Hepatocyte (in vitro differentiated cells): Measurements from ENCODE around the gene JMJD4. TPM values are rescaled to one million over a fixed set of nuclear protein-coding genes. Genes with fewer than 3 reads are reported as not detected.
"Not testable (repeated sequence)": the region's sequence is repeated elsewhere in the genome, so short reads cannot be mapped to it uniquely, and the experiment has no call there.

Source experiments
- DNase-seq: peaks from one replicate; pipeline ENCODE4 v3.0.0-alpha.2; 2016; ENCODE audit warnings: low spot score
- H2AFZ ChIP-seq: fragments of 200-600 bp; sonication (generic); 2 replicates; pipeline ENCODE4 v1.6.0; 2016; ENCODE audit warnings: antibody characterized with exemption, mild to moderate bottlenecking
- H3K27ac ChIP-seq: fragments of 200-600 bp; sonication (generic); 2 replicates; pipeline ENCODE4 v1.5.1; 2016; ENCODE audit warnings: mild to moderate bottlenecking
- H3K27me3 ChIP-seq: fragments of 200-600 bp; sonication (generic); 2 replicates; pipeline ENCODE4 v1.6.1; 2016
- H3K36me3 ChIP-seq: fragments of 200-600 bp; sonication (generic); replicated peaks from 2 replicates; pipeline ENCODE4 v1.5.1; 2016; ENCODE audit warnings: low read depth; ENCODE audit not compliant: insufficient read depth
- H3K4me1 ChIP-seq: fragments of 200-600 bp; sonication (generic); 2 replicates; pipeline ENCODE4 v1.5.1; 2016; ENCODE audit warnings: mild to moderate bottlenecking, moderate library complexity; ENCODE audit not compliant: insufficient read depth
- H3K4me2 ChIP-seq: fragments of 200-600 bp; sonication (generic); 2 replicates; pipeline ENCODE4 v1.6.0; 2016
- H3K4me3 ChIP-seq: fragments of 200-600 bp; sonication (generic); 2 replicates; pipeline ENCODE4 v1.5.1; 2016; ENCODE audit warnings: mild to moderate bottlenecking
- H3K79me2 ChIP-seq: fragments of 200-600 bp; sonication (generic); 2 replicates; pipeline ENCODE4 v1.6.0; 2017; ENCODE audit warnings: mild to moderate bottlenecking
- H3K9me2 ChIP-seq: fragments of 200-600 bp; sonication (generic); replicated peaks from 2 replicates; pipeline ENCODE4 v1.6.0; 2017; ENCODE audit warnings: mild to moderate bottlenecking; ENCODE audit not compliant: insufficient read depth
- H3K9me3 ChIP-seq: fragments of 200-600 bp; sonication (generic); 2 replicates; pipeline ENCODE4 v1.5.1; 2016; ENCODE audit warnings: low read depth, mild to moderate bottlenecking
- H4K20me1 ChIP-seq: fragments of 200-600 bp; sonication (generic); 2 replicates; pipeline ENCODE4 v1.6.0; 2016; ENCODE audit warnings: mild to moderate bottlenecking; ENCODE audit not compliant: insufficient read depth, poor library complexity, severe bottlenecking
- CTCF ChIP-seq: fragments of 200-600 bp; sonication (generic); IDR thresholded peaks from 2 replicates; pipeline ENCODE4 v1.5.1; 2016; ENCODE audit warnings: antibody characterized with exemption, mild to moderate bottlenecking; ENCODE audit not compliant: poor library complexity
- EZH2 ChIP-seq: fragments of 200-600 bp; sonication (generic); IDR thresholded peaks from 2 replicates; pipeline ENCODE4 v1.6.1; 2016; ENCODE audit warnings: antibody characterized with exemption, mild to moderate bottlenecking, borderline replicate concordance
- EZH2phosphoT487 ChIP-seq: fragments of 200-600 bp; sonication (generic); IDR thresholded peaks from one replicate; pipeline ENCODE4 v1.6.1; 2018; ENCODE audit warnings: antibody characterized with exemption, mild to moderate bottlenecking, low read depth, moderate library complexity; ENCODE audit not compliant: unreplicated experiment, severe bottlenecking
- WGBS: methylation state at CpG from one replicate; pipeline ENCODE4 v1.1.6; 2016; ENCODE audit warnings: low lambda C conversion rate; ENCODE audit errors: missing lambda C conversion rate; 5-methylcytosine and 5-hydroxymethylcytosine counted together
- polyA plus RNA-seq: library from polyadenylated mRNA; unstranded; fragments of >200 nt; fragmentation: Nextera tagmentation; extraction: Ambion mirVana; gene quantifications from 2 replicates; pipeline ENCODE4 v1.2.1, GENCODE V29; 2016
- total RNA-seq: library from RNA; depleted of rRNA; stranded (reverse); fragments of >200 nt; gene quantifications from 2 replicates; pipeline ENCODE4 v1.2.3, GENCODE V29; 2014

JMJD4 gene
- total and polyA plus RNA-seq, 2 experiments from 2014 or later = 21.3 to 31.2 TPM

GRCh38 chr1:227712648-227713047 lies 22.5 kb downstream of the JMJD4 start:
- Histone ChIP-seq H3K4me3 (no peak overlapping the region), H3K9me2 (no peaks in the 10 kb centered on the region), H3K27ac (no peak overlapping the region), H3K36me3 (no peaks in the 10 kb centered on the region), H3K27me3 (no peaks in the 10 kb centered on the region), H3K9me3 (peaks cover 3% of the 10 kb centered on the region), H4K20me1 (no peaks in the 10 kb centered on the region), H2AFZ (no peak overlapping the region), H3K79me2 (no peaks in the 10 kb centered on the region), H3K4me2 (no peak overlapping the region), H3K4me1 (no peaks in the 10 kb centered on the region)
- no peak for TF ChIP-seq EZH2
- TF ChIP-seq CTCF = no peak
- TF ChIP-seq EZH2phosphoT487 = no peak
- no peak for DNase-seq

DNA sequence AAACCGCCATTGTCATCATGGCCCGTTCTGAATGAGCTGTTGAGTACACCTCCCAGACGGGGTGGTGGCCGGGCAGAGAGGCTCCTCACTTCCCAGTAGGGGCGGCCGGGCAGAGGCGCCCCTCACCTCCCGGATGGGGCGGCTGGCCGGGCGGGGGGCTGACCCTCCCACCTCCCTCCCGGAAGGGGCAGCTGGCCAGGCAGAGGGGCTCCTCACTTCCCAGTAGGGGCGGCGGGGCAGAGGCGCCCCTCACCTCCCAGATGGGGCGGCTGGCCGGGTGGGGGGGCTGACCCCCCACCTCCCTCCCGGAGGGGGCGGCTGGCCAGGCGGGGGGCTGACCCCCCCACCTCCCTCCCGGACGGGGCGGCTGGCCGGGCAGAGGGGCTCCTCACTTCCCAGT lies 24.6 kb downstream of the JMJD4 start:
- H3K9me2 ChIP-seq, H3K36me3 ChIP-seq, H3K27ac ChIP-seq, H3K9me3 ChIP-seq, H4K20me1 ChIP-seq, H3K4me2 ChIP-seq, H3K27me3 ChIP-seq, H2AFZ ChIP-seq, H3K79me2 ChIP-seq, H3K4me3 ChIP-seq, H3K4me1 ChIP-seq, DNase-seq: not testable (repeated sequence)
- 93% methylated on average over 7 of the region's 24 CpGs for WGBS

GRCh38 chr1:227709451-227709850 lies 25.7 kb downstream of the JMJD4 start:
- no peaks in the 10 kb centered on the region for H3K79me2 ChIP-seq
- DNase-seq = no peak
- H3K9me2 ChIP-seq = no peaks in the 10 kb centered on the region
- no peak overlapping the region for H3K4me2 ChIP-seq
- no peaks in the 10 kb centered on the region for H3K4me1 ChIP-seq
- no peak overlapping the region for H3K4me3 ChIP-seq
- no peaks in the 10 kb centered on the region for H3K27me3 ChIP-seq
- TF ChIP-seq EZH2 = no peak
- no peak for TF ChIP-seq EZH2phosphoT487
- no peak for TF ChIP-seq CTCF
- no peaks in the 10 kb centered on the region for H3K36me3 ChIP-seq
- no peaks in the 10 kb centered on the region for H4K20me1 ChIP-seq
- no peaks in the 10 kb centered on the region for H3K9me3 ChIP-seq
- no peak overlapping the region for H2AFZ ChIP-seq
- no peak overlapping the region for H3K27ac ChIP-seq
- 79% methylated on average over 1 of the region's 1 CpG for WGBS

GRCh38 chr1:227707846-227708245 lies 27.3 kb downstream of the JMJD4 start:
- Histone ChIP-seq H3K4me3 (no peak overlapping the region), H3K36me3 (no peaks in the 10 kb centered on the region), H3K27me3 (no peaks in the 10 kb centered on the region), H3K4me2 (no peak overlapping the region), H3K4me1 (no peaks in the 10 kb centered on the region), H4K20me1 (no peaks in the 10 kb centered on the region), H2AFZ (no peak overlapping the region), H3K9me2 (no peaks in the 10 kb centered on the region), H3K9me3 (no peaks in the 10 kb centered on the region), H3K27ac (no peak overlapping the region), H3K79me2 (no peaks in the 10 kb centered on the region)
- 71% methylated on average over 1 of the region's 1 CpG for whole genome bisulfite sequencing
- TF ChIP-seq CTCF (no peak), EZH2phosphoT487 (no peak), EZH2 (no peak)
- DNase-seq = no peak

DNA sequence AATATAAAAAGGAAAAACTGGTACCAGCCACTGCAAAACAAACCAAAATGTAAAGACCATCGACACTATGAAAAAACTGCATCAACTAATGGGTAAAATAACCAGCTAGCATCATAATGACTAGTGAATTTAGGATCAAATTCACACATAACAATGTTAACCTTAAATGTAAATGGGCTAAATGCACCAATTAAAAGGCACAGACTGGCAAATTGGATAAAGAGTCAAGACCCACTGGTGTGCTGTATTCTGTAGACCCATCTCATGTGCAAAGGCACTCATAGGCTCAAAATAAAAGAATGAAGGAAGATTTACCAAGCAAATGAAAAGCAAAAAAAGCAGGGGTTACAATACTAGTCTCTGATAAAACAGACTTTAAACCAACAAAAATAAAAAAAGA lies 33.5 kb downstream of the JMJD4 start:
- H3K9me2 ChIP-seq, H4K20me1 ChIP-seq, H3K4me1 ChIP-seq, H3K4me3 ChIP-seq, H3K9me3 ChIP-seq, H3K4me2 ChIP-seq, DNase-seq, H3K36me3 ChIP-seq, H3K79me2 ChIP-seq, H3K27me3 ChIP-seq, H2AFZ ChIP-seq, H3K27ac ChIP-seq: not testable (repeated sequence)
- WGBS = 76% methylated on average over 1 of the region's 1 CpG
